ENCODE measurements around the gene SEPTIN12. TPM values are rescaled to one million over a fixed set of nuclear protein-coding genes. Genes with fewer than 3 reads are reported as not detected.

SEPTIN12 gene
- total RNA-seq, 1 donor from 2014 or later: 0.65 TPM

DNA sequence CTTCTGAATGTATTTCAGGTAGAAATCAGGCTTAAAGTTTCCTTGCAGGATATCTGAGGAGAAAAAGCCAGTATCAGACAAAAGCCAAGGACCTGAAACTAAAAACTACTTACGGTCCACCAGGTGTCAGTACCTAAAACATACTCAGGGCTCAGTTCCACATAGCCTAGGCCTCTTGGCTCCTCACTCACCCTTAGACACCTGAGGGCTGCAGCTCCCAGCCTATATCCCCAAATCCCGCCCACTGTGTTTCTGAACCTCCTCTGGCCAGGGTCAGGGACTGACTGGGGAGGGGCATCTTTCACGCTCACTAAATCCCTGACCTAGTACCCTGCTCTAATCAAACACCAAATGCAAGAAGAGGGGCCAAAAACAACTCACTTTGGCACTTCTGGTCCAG, 23.1 kb upstream of the SEPTIN12 start:
- Mint-ChIP-seq H3K4me3 (no peak overlapping the region), H3K36me3 (ENCODE audit: low read depth) (peaks cover 12% of the 10 kb centered on the region), H3K4me1 (no peaks in the 10 kb centered on the region), H3K27me3 (ENCODE audit: low read depth) (no peaks in the 10 kb centered on the region), H3K27ac (ENCODE audit: unreplicated experiment) (no peak overlapping the region), H3K9me3 (no peaks in the 10 kb centered on the region)
- no peak for DNase-seq (ENCODE audit: low read depth, low spot score)
- no peak for TF ChIP-seq CTCF (conservative IDR thresholded peaks at IDR 0.05)

DNA sequence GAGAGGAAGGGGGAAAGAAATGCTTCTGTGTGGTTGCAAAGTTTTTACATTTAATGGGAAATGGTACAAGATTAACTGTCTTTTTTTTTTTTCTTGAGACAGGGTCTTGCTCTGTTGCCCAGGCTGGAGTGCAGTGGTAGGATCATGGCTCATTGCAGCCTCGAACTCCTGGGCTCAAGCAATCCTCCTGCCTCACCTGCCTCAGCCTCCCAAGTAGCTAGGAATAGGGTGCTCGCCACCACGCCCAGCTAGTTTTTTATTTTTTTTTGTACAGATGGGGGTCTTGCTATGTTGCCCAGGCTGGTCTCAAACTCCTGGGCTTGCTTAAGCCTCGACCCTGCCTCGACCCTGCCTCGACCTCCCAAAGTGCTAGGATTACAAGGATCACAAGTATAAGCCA, 18.1 kb upstream of the SEPTIN12 start:
- Mint-ChIP-seq H3K27me3 (ENCODE audit: low read depth) (no peaks in the 10 kb centered on the region), H3K27ac (ENCODE audit: unreplicated experiment) (no peak overlapping the region), H3K4me1 (peaks cover 9% of the 10 kb centered on the region), H3K36me3 (ENCODE audit: low read depth) (peaks cover 6% of the 10 kb centered on the region), H3K4me3 (no peak overlapping the region), H3K9me3 (no peaks in the 10 kb centered on the region)
- no peak for TF ChIP-seq CTCF (conservative IDR thresholded peaks at IDR 0.05)
- no peak for DNase-seq (ENCODE audit: low read depth, low spot score)

- no peaks in the 10 kb centered on the region for H3K9me3 Mint-ChIP-seq
- peaks cover 9% of the 10 kb centered on the region for H3K4me1 Mint-ChIP-seq
- no peak for DNase-seq (ENCODE audit: low read depth, low spot score)
- no peak for TF ChIP-seq CTCF (conservative IDR thresholded peaks at IDR 0.05)
- H3K27ac Mint-ChIP-seq (ENCODE audit: unreplicated experiment): no peak overlapping the region
- peak overlapping the region; percentile 38 for H3K4me3 Mint-ChIP-seq
- H3K27me3 Mint-ChIP-seq (ENCODE audit: low read depth): no peaks in the 10 kb centered on the region
- peaks cover 6% of the 10 kb centered on the region for H3K36me3 Mint-ChIP-seq (ENCODE audit: low read depth)
Measured at GRCh38 chr16:4805231-4805630, 17.1 kb upstream of the SEPTIN12 start.

DNA sequence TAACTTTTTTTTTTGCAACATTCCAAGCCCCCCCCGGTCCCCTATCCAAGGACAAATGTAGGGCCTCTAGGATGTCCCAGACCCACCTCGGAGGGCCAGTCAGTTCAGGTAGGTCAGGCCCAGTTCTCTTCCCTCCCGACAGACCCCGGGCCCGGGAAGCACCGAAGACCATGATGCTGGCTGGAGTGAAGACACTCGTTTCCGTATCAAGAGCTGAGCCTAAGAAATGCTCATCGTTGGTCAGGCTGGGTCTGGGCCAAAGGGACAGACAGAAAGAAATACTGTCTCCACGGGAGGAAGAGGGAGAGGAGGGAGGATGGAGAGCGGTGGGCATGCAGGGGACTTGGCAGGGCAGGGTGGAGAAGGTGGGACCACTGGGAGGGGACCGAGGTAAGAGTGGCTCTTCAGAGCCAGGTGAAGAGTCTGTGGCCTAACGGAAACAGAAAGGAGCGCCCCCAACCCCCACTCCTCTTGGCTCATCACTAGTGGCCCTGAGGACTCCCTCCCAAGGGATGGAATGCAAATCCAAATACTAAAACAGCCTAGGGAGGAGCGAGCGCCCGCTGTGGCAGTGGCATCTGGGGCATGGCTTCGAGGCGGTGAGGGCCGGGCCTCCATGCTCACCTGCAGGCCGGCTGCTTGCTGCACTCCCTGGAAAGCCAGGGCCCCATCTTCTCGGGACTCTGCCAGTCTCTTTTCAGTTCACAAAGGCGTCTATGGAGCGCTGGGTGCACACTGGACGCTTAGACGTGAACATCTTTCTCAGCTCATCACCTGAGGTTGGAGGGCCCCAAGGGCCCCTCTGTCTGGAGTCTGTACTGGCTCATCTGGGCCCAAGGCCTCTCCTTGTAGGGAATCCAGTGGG, 16.0 kb upstream of the SEPTIN12 start:
- H3K4me3 Mint-ChIP-seq: peak overlapping the region; percentile 89
- H3K4me1 Mint-ChIP-seq: peaks cover 9% of the 10 kb centered on the region
- H3K9me3 Mint-ChIP-seq: no peaks in the 10 kb centered on the region
- H3K27ac Mint-ChIP-seq (ENCODE audit: unreplicated experiment): no peak overlapping the region
- no peak for TF ChIP-seq CTCF (conservative IDR thresholded peaks at IDR 0.05)
- no peak for DNase-seq (ENCODE audit: low read depth, low spot score)
- H3K36me3 Mint-ChIP-seq (ENCODE audit: low read depth): peaks cover 6% of the 10 kb centered on the region
- H3K27me3 Mint-ChIP-seq (ENCODE audit: low read depth): no peaks in the 10 kb centered on the region

GRCh38 chr16:4803401-4803844, 15.3 kb upstream of the SEPTIN12 start:
- Mint-ChIP-seq H3K36me3 (ENCODE audit: low read depth) (peaks cover 6% of the 10 kb centered on the region), H3K4me1 (peaks cover 9% of the 10 kb centered on the region), H3K27ac (ENCODE audit: unreplicated experiment) (no peak overlapping the region), H3K4me3 (peak overlapping the region; percentile 89), H3K27me3 (ENCODE audit: low read depth) (no peaks in the 10 kb centered on the region), H3K9me3 (no peaks in the 10 kb centered on the region)
- TF ChIP-seq CTCF (conservative IDR thresholded peaks at IDR 0.05): no peak
- no peak for DNase-seq (ENCODE audit: low read depth, low spot score)
